Tibial nerve (tissue), 4 donors: ENCODE measurements around the gene YIPF2.

Experiments
- CTCF ChIP-seq, 5 experiments: fragments of 200-600 bp in 3 of 5; fragments of 450-650 bp in 2 of 5; sonication (generic) in 3 of 5; IDR thresholded peaks; one replicate each; pipeline ENCODE4 v1.5.1; 2016 to 2019; ENCODE audit warnings: antibody characterized with exemption in 5 of 5, mild to moderate bottlenecking in 3 of 5, moderate library complexity in 2 of 5
- EP300 ChIP-seq, 2 donors: sonication (generic); formaldehyde crosslinking; IDR thresholded peaks; one replicate each; pipeline ENCODE4 v1.6.1; 2017; ENCODE audit warnings: antibody characterized with exemption in 2 of 2, mild to moderate bottlenecking in 1 of 2
- POLR2A ChIP-seq, 2 donors: fragments of 450-650 bp; IDR thresholded peaks; one replicate each; pipeline ENCODE4 v1.6.1; 2017; ENCODE audit warnings: antibody characterized with exemption in 2 of 2, mild to moderate bottlenecking in 2 of 2, moderate library complexity in 2 of 2

- TF ChIP-seq POLR2A (IDR thresholded peaks at IDR 0.05), result no peak
- no peak for TF ChIP-seq CTCF (IDR thresholded peaks at IDR 0.05)
- TF ChIP-seq EP300 (IDR thresholded peaks at IDR 0.05), result no peak
Measured at GRCh38 chr19:10911579-10912363, 16.7 kb downstream of the YIPF2 start.
